AG04450 (cell line): Measurements from ENCODE around the gene MRPL12. TPM values are rescaled to one million over a fixed set of nuclear protein-coding genes. Genes with fewer than 3 reads are reported as not detected.
"Not testable (repeated sequence)": the region's sequence is repeated elsewhere in the genome, so short reads cannot be mapped to it uniquely, and the experiment has no call there.

Experiments
- CTCF ChIA-PET: fragments of 300-600, 350-600 bp; formaldehyde crosslinking; extraction: SDS; loops from one replicate; lab custom pipeline; 2022; ENCODE audit warnings: antibody characterized with exemption, inconsistent platforms; lab: Charles Lee
- POLR2A ChIA-PET: fragments of 350-600 bp; formaldehyde crosslinking; extraction: SDS; loops from one replicate; lab custom pipeline; 2021; ENCODE audit warnings: antibody characterized with exemption, inconsistent platforms; lab: Yijun Ruan, JAX
- DNase-seq: peaks from one replicate; pipeline ENCODE4 v3.0.0-alpha.2; 2011; ENCODE audit warnings: low read depth, low spot score
- H3K27ac ChIP-seq: one replicate; pipeline ENCODE4 v1.5.1; 2012; ENCODE audit warnings: low read depth, low read length, control low read depth
- H3K27me3 ChIP-seq: one replicate; pipeline ENCODE4 v1.6.0; 2012; ENCODE audit warnings: low read length; ENCODE audit not compliant: control insufficient read depth, insufficient read depth
- H3K4me3 ChIP-seq: 2 replicates; pipeline ENCODE4 v1.5.1; 2011; ENCODE audit warnings: mild to moderate bottlenecking, low read depth, low read length, control low read depth
- H3K9me3 ChIP-seq: 2 replicates; pipeline ENCODE4 v1.5.1; 2012; ENCODE audit warnings: low read length; ENCODE audit not compliant: control insufficient read depth, insufficient read depth
- polyA plus RNA-seq: library from polyadenylated mRNA; depleted of rRNA; stranded (reverse); fragments of >200 nt; gene quantifications from 2 replicates; pipeline ENCODE4 v1.2.3, GENCODE V29; 2011; rRNA removed
- small RNA-seq: library from RNA; depleted of rRNA; stranded (forward); fragments of <200 nt; gene quantifications from one replicate; pipeline ENCODE3, GENCODE V24; 2012; ENCODE audit warnings: low read depth; ENCODE audit not compliant: insufficient read length
- TF ChIP-seq, protein P1 (sequence below): IDR thresholded peaks from 2 replicates; pipeline ENCODE4 v1.5.1; 2011; ENCODE audit warnings: low read depth, low read length, control low read depth, inconsistent platforms

Gene MRPL12
- polyA plus RNA-seq, 1 experiment = 52.1 TPM

DNA sequence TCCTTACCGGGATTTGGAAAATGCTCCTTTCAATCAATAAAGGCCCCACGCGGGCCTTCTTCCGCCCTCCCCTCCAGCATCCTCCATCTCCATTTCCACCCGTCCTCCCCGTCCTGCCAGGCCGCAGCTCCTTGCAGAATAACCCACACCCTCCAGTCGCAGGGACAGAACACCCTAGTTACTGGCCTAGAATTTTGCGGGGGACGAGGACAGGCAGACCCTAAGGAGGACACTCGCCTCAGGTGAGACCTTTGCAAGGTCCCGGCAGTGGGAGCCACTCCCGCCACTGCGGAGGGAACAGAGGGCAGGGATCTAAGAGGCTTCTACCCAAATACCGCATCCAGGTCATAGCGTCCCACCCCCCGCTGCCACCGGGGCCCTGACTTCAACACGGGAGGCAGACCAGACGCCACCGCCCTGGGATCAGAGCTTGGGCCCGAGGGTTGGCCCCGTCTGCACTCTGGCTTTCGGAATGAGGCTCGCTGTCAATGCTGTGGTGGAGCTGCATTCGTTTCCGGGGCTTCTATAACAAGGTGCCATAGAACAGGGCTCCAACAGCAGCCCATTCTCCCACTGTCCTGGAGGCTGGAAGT is 35.7 kb downstream of the MRPL12 start:
- H3K27me3 ChIP-seq = peaks cover 4% of the 10 kb centered on the region
- POLR2A ChIA-PET = interaction anchor here (0.7 kb wide), 1 partner anchor 114 kb away, joined by 5 read pairs; no protein-coding TSS in a partner anchor
- H3K4me3 ChIP-seq = no peak overlapping the region
- DNase-seq = no peak
- no peak overlapping the region for H3K27ac ChIP-seq
- CTCF ChIA-PET = no interaction called here
- TF ChIP-seq, protein P1, sequence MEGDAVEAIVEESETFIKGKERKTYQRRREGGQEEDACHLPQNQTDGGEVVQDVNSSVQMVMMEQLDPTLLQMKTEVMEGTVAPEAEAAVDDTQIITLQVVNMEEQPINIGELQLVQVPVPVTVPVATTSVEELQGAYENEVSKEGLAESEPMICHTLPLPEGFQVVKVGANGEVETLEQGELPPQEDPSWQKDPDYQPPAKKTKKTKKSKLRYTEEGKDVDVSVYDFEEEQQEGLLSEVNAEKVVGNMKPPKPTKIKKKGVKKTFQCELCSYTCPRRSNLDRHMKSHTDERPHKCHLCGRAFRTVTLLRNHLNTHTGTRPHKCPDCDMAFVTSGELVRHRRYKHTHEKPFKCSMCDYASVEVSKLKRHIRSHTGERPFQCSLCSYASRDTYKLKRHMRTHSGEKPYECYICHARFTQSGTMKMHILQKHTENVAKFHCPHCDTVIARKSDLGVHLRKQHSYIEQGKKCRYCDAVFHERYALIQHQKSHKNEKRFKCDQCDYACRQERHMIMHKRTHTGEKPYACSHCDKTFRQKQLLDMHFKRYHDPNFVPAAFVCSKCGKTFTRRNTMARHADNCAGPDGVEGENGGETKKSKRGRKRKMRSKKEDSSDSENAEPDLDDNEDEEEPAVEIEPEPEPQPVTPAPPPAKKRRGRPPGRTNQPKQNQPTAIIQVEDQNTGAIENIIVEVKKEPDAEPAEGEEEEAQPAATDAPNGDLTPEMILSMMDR = no peak
- no peaks in the 10 kb centered on the region; the same call in 1 of the 2 replicates for H3K9me3 ChIP-seq

DNA sequence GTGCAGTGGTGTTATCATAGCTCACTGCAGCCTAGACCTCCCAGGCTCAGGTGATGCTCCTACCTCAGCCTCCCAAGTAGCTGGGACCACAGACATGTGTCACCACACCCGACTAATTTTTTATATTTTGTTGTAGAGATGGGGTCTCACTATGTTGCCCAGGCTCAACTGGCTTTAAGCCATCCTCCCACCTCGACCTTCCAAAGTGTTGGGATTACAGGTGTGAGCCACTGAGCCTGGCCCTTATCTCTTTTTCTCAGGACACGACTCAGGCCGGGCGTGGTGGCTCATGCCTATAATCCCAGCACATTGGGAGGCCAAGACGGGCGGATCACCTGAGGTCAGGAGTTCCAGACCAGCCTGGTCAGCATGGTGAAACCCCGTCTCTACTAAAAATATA is 36.4 kb downstream of the MRPL12 start:
- POLR2A ChIA-PET = interaction anchor here (0.7 kb wide), 1 partner anchor 113 kb away, joined by 5 read pairs; no protein-coding TSS in a partner anchor
- H3K27me3 ChIP-seq, DNase-seq, H3K27ac ChIP-seq, CTCF ChIA-PET, H3K9me3 ChIP-seq, H3K4me3 ChIP-seq: not testable (repeated sequence)

DNA sequence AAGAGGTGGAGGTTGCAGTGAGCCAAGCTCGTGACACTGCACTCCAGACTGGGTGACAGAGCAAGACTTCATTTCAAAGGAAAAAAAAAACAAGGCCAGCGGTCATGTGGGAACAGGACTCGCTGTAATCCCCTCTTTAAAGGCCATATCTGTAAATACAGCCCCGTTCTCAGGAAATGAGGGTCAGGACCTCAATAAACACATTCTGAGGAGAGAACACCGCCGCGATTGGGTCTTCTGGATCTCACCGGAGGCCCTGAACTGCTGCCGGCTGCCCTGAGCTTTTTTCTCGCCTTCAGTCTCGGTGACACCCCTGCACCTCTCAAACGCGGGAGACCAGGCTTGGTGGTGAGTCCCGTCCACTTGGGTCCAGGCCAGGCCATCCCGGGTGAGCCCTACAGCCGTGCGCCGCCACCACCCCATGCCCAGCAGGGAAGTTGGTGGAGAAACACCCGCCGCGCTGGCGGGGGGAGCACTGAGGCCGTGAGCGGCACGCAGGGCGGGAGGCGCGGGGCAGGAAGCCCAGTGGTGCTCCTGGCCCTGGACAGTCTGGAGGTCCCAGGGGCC is 37.3 kb downstream of the MRPL12 start:
- TF ChIP-seq, protein P1 = no peak
- Histone ChIP-seq H3K9me3 (no peaks in the 10 kb centered on the region; the same call in 1 of the 2 replicates), H3K27me3 (peaks cover 4% of the 10 kb centered on the region), H3K27ac (no peak overlapping the region), H3K4me3 (no peak overlapping the region)
- CTCF ChIA-PET = no interaction called here
- no peak for DNase-seq
- POLR2A ChIA-PET = no interaction called here

DNA sequence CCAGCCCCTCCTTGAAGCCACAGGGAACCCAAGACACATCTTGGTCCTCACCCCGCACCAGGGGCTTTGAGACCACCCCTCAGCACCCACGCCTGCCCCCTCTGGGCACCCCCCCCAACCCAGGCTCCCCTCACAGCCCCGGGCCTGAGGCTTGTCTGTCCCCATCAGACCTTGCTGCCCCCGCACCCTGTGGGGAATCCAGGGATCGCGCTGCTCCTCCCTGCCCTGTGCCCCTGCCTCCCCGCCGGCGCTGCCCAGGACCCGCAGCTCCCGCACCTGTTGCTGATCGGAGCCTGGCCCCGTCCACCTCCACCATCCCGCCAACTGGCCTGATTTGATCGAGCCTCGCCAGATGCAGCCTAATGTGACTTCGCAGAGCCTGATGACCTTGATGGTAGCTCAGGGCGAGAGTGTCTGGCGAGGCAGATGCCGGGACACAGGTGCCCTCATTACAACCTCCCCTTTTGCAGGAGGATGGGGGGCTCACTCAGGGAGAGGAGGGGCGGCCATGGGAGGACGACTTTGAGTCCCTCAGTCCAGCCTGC is 38.0 kb downstream of the MRPL12 start:
- no peak overlapping the region for H3K4me3 ChIP-seq
- TF ChIP-seq, protein P1 = no peak
- H3K9me3 ChIP-seq = no peaks in the 10 kb centered on the region; the same call in 1 of the 2 replicates
- CTCF ChIA-PET = no interaction called here
- H3K27ac ChIP-seq = no peak overlapping the region
- DNase-seq = no peak
- POLR2A ChIA-PET = no interaction called here
- H3K27me3 ChIP-seq = peaks cover 4% of the 10 kb centered on the region

DNA sequence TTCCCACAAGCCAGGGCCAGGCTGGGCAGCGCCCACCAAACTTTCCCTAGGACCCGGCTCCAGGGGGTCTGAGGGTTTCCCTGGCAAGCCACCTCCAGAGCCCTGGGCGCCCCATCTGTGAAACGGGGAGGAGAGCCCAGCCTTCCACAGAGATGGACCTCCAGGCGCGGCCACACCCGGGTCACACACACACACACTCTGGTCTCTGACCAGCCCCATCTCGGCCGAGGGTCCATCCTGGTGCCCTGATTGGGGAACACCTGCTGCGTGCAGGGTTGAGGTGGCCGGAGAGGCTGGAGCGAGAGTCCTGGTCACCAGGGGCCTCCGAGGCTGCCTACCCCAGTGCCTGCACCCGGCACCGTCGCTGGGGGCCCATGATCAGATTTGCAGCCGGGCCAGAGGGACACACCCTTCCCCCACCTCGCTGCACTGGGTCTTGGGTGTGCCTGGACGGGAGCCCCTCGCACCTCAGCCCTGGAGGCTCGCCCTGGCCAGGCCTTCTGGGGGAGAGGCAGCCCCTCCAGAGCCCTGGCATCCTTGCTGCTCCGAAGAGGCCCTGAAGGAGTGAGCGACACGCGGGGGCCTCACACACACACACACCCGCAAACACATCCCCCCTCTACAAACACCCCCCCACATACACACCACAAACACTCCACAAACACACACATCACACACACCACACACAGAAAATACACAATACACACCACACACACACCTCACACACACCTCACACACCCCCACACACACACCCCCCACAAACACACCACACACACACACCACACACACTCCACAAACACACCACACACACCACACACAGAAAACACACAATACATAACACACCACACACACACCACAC is 38.7 kb downstream of the MRPL12 start:
- Histone ChIP-seq H3K9me3 (no peaks in the 10 kb centered on the region; the same call in 1 of the 2 replicates), H3K4me3 (no peak overlapping the region), H3K27me3 (peaks cover 4% of the 10 kb centered on the region), H3K27ac (no peak overlapping the region)
- TF ChIP-seq, protein P1 = no peak
- ChIA-PET POLR2A (no interaction called here), CTCF (no interaction called here)
- DNase-seq = no peak

Small RNA genes within 50 kb of the gene (small RNA-seq; reads per million reads assigned to genes)
- gene MIR6786 = not detected

Other genes with a start within 250 kb of the MRPL12 start
- gene ACTG1, start 190.6 kb upstream of the MRPL12 start, polyA plus RNA-seq = 2,721 and 3,607 TPM in 2 replicates
- 0.26 and 0.41 TPM in 2 replicates for gene FSCN2, start 175.0 kb upstream of the MRPL12 start, polyA plus RNA-seq
- 5.3 and 8.3 TPM in 2 replicates for gene FAAP100, start 151.0 kb upstream of the MRPL12 start, polyA plus RNA-seq
- 66.5 and 77.1 TPM in 2 replicates for gene NPLOC4, start 66.3 kb upstream of the MRPL12 start, polyA plus RNA-seq
- 0.92 and 0.98 TPM in 2 replicates for gene TSPAN10, start 66.2 kb upstream of the MRPL12 start, polyA plus RNA-seq
- 0.51 and 1.0 TPM in 2 replicates for gene PDE6G, start 46.8 kb upstream of the MRPL12 start, polyA plus RNA-seq
- gene OXLD1, start 36.8 kb upstream of the MRPL12 start, polyA plus RNA-seq = 13.4 and 17.0 TPM in 2 replicates
- 10.7 and 10.9 TPM in 2 replicates for gene CCDC137, start 36.6 kb upstream of the MRPL12 start, polyA plus RNA-seq
- 44.7 and 48.0 TPM in 2 replicates for gene ARL16, start 19.6 kb upstream of the MRPL12 start, polyA plus RNA-seq
- 71.5 and 83.0 TPM in 2 replicates for gene HGS, start 19.4 kb upstream of the MRPL12 start, polyA plus RNA-seq
- 3.3 and 4.1 TPM in 2 replicates for gene SLC25A10, start 8.9 kb downstream of the MRPL12 start, polyA plus RNA-seq
- gene GCGR, start 100.8 kb downstream of the MRPL12 start, polyA plus RNA-seq = not detected in 2 replicates
- gene MCRIP1, start 129.9 kb downstream of the MRPL12 start, polyA plus RNA-seq = 63.2 and 88.2 TPM in 2 replicates
- gene PPP1R27, start 131.7 kb downstream of the MRPL12 start, polyA plus RNA-seq = not detected in 2 replicates
- gene P4HB, start 157.2 kb downstream of the MRPL12 start, polyA plus RNA-seq = 158 and 342 TPM in 2 replicates
- gene ARHGDIA, start 168.0 kb downstream of the MRPL12 start, polyA plus RNA-seq = 62.2 and 78.6 TPM in 2 replicates
- 57.7 and 57.8 TPM in 2 replicates for gene ALYREF, start 188.2 kb downstream of the MRPL12 start, polyA plus RNA-seq
- gene ANAPC11, start 188.4 kb downstream of the MRPL12 start, polyA plus RNA-seq = 213 and 233 TPM in 2 replicates
- 0.20 and 0.30 TPM in 2 replicates for gene NPB, start 198.9 kb downstream of the MRPL12 start, polyA plus RNA-seq
- 25.2 and 31.8 TPM in 2 replicates for gene PCYT2, start 208.0 kb downstream of the MRPL12 start, polyA plus RNA-seq
- 4.3 and 6.0 TPM in 2 replicates for gene SIRT7, start 214.8 kb downstream of the MRPL12 start, polyA plus RNA-seq
- 17.6 and 17.7 TPM in 2 replicates for gene MAFG, start 224.4 kb downstream of the MRPL12 start, polyA plus RNA-seq
- gene PYCR1, start 233.9 kb downstream of the MRPL12 start, polyA plus RNA-seq = 103 and 154 TPM in 2 replicates
- not detected in 2 replicates for gene MYADML2, start 243.9 kb downstream of the MRPL12 start, polyA plus RNA-seq